GM12878 (cell line): ENCODE data around the gene GAMT. TPM values are rescaled to one million over a fixed set of nuclear protein-coding genes. Genes with fewer than 3 reads are reported as not detected.
A peak's percentile ranks its signal among the peaks of the same experiment; 100 is the strongest.

ENCODE experiments used
- ATAC-seq: fragments of 200-7000 bp; cut with Tn5 transposase; 3 replicates; pipeline ENCODE4 v1.9.1; 2020; ENCODE audit warnings: mild to moderate bottlenecking, moderate library complexity
- BruUV-seq: library from RNA; stranded (reverse); fragments of 400-500 nt; replicated peaks from 2 replicates; lab custom pipeline; 2021; lab: Mats Ljungman, UMichigan
- CTCF ChIA-PET: fragments of 300-600 bp; sonication (Branson Sonifier 250); formaldehyde crosslinking; extraction: SDS; loops from one replicate; lab custom pipeline; 2021; ENCODE audit warnings: inconsistent platforms; lab: Yijun Ruan, JAX
- POLR2A ChIA-PET: fragments of 350-600 bp; formaldehyde crosslinking; extraction: SDS; loops from one replicate; lab custom pipeline; 2021; ENCODE audit warnings: inconsistent platforms; lab: Charles Lee
- RAD21 ChIA-PET: fragments of 300-600 bp; sonication (Branson Sonifier 250); formaldehyde crosslinking; loops from one replicate; lab custom pipeline; 2023; ENCODE audit warnings: antibody characterized with exemption; ENCODE audit not compliant: unreplicated experiment; lab: Charles Lee
- SMC1A ChIA-PET: fragments of 300-600 bp; sonication (Branson Sonifier 250); formaldehyde crosslinking; loops from one replicate; lab custom pipeline; 2023; ENCODE audit not compliant: unreplicated experiment, uncharacterized antibody; lab: Charles Lee
- DNase-seq: peaks from one replicate; pipeline ENCODE4 v3.0.0-alpha.2; 2011; ENCODE audit warnings: low read depth, low spot score
- FAIRE-seq: peaks from 3 replicates; lab custom pipeline; 2011; peaks lifted over from hg19 to GRCh38; lab: Jason Lieb, UNC
- H2AFZ ChIP-seq: 2 replicates; pipeline ENCODE4 v1.6.0; 2011; ENCODE audit warnings: low read depth, low read length, control low read depth; ENCODE audit not compliant: control insufficient read depth
- H3K27ac ChIP-seq: 2 replicates; pipeline ENCODE4 v1.5.1; 2011; ENCODE audit warnings: control low read depth; ENCODE audit not compliant: control insufficient read depth, insufficient read depth
- H3K27me3 ChIP-seq, 2 experiments: replicated peaks in 1 of 2; 2 replicates each; pipeline versions ENCODE4 v1.6.0 to v1.6.1; 2011; ENCODE audit warnings: low read length in 1 of 2; ENCODE audit not compliant: control insufficient read depth in 2 of 2, insufficient read depth in 2 of 2
- H3K36me3 ChIP-seq, 2 experiments: 2 replicates each; pipeline ENCODE4 v1.5.1; 2011; ENCODE audit warnings: low read length in 1 of 2; ENCODE audit not compliant: control insufficient read depth in 2 of 2, insufficient read depth in 2 of 2
- H3K4me1 ChIP-seq: 2 replicates; pipeline ENCODE4 v1.6.1; 2011; ENCODE audit warnings: mild to moderate bottlenecking, low read length, moderate library complexity, mixed read lengths; ENCODE audit not compliant: control insufficient read depth, insufficient read depth
- H3K4me2 ChIP-seq: 2 replicates; pipeline ENCODE4 v1.6.0; 2011; ENCODE audit warnings: control low read depth; ENCODE audit not compliant: control insufficient read depth, insufficient read depth
- H3K4me3 ChIP-seq: fragments of 200-600 bp; sonication (generic); 2 replicates; pipeline ENCODE4 v1.5.1; 2016
- H3K79me2 ChIP-seq: 2 replicates; pipeline ENCODE4 v1.6.0; 2011; ENCODE audit warnings: low read length; ENCODE audit not compliant: control insufficient read depth, insufficient read depth
- H3K9ac ChIP-seq: 2 replicates; pipeline ENCODE4 v1.8.0; 2011; ENCODE audit warnings: low read length, control low read depth, mixed read lengths; ENCODE audit not compliant: control insufficient read depth, insufficient read depth
- H3K9me3 ChIP-seq: replicated peaks from 3 replicates; pipeline ENCODE4 v1.5.1; 2011; ENCODE audit warnings: mild to moderate bottlenecking, low read length; ENCODE audit not compliant: control insufficient read depth, insufficient read depth
- H4K20me1 ChIP-seq: 2 replicates; pipeline ENCODE4 v1.6.0; 2011; ENCODE audit not compliant: control insufficient read depth, insufficient read depth
- CEBPZ ChIP-seq: fragments of 150-350 bp; IDR thresholded peaks from 2 replicates; pipeline ENCODE4 v1.6.1; 2016; ENCODE audit warnings: low read depth, low read length
- ESRRA ChIP-seq: IDR thresholded peaks from 2 replicates; pipeline ENCODE4 v1.6.1; 2012; ENCODE audit warnings: mild to moderate bottlenecking, low read length, improper control_type of control experiment
- PAX5 ChIP-seq: IDR thresholded peaks from 2 replicates; pipeline ENCODE4 v1.6.1; 2011; ENCODE audit warnings: low read depth, low read length, borderline replicate concordance
- POLR2A ChIP-seq: IDR thresholded peaks from 2 replicates; pipeline ENCODE4 v1.6.1; 2011; ENCODE audit warnings: low read depth, mild to moderate bottlenecking, low read length
- RAD51 ChIP-seq: fragments of 450-650 bp; IDR thresholded peaks from 2 replicates; pipeline ENCODE4 v1.6.1; 2016; ENCODE audit warnings: moderate library complexity, mild to moderate bottlenecking, inconsistent platforms
- WGBS: methylation state at CpG from one replicate; pipeline ENCODE4 v1.1.6; 2016; ENCODE audit warnings: low lambda C conversion rate; ENCODE audit not compliant: insufficient replicate concordance, insufficient coverage; ENCODE audit errors: missing lambda C conversion rate; 5-methylcytosine and 5-hydroxymethylcytosine counted together
- in situ Hi-C: fragments of 300-500 bp; cut with MboI; formaldehyde crosslinking; loops from 9 replicates; pipeline ENCODE4 v1.14.3; 2018; ENCODE audit warnings: mixed read lengths
- intact Hi-C: fragments of 100-400 bp; cut with micrococcal nuclease; formaldehyde crosslinking; loops from one replicate; pipeline ENCODE4 v1.14.2; 2022; ENCODE audit not compliant: unreplicated experiment
- polyA plus RNA-seq, 11 experiments: library from polyadenylated mRNA; depleted of rRNA in 4 of 11; unstranded in 6 of 11; stranded (reverse) in 5 of 11; fragments of >200 nt; fragmentation: Nextera tagmentation in 4 of 11; fragmentation: Illumina TruSeq in 1 of 11; extraction: Ambion mirVana in 4 of 11; extraction: Trizol in 1 of 11; gene quantifications; 1 replicate in 1 of 11; 2 replicates in 10 of 11; pipeline versions ENCODE4 v1.2.1 to v1.2.3, GENCODE V29; 2011 to 2016; ENCODE audit warnings: inconsistent platforms in 2 of 11, missing spikeins in 2 of 11, low read depth in 1 of 11
- total RNA-seq, 4 experiments: library from RNA; depleted of rRNA in 3 of 4; stranded (reverse); fragments of >200 nt in 3 of 4; fragmentation: Illumina TruSeq in 1 of 4; extraction: Trizol in 1 of 4; gene quantifications; 2 replicates each; pipeline versions ENCODE4 v1.2.1 to v1.2.3, GENCODE V29; 2013 to 2021

GAMT gene
- total and polyA plus RNA-seq, 10 of the 15 experiments (the other 5 are each of a cell fraction or from before 2014, with no cell fraction given), result 1.6 to 131 (median 38.8) TPM

GRCh38 chr19:1424192-1424955 is 23.0 kb upstream of the GAMT start:
- FAIRE-seq, result no peak
- ChIA-PET RAD21 (no interaction called here), CTCF (no interaction called here), SMC1A (no interaction called here)
- intact Hi-C loops, result no loop called here
- H4K20me1 ChIP-seq, result no peaks in the 10 kb centered on the region
- H3K4me2 ChIP-seq, result no peak overlapping the region
- H3K4me3 ChIP-seq, result no peak overlapping the region
- peak; percentile 57; the same call in 1 of the 2 replicates for TF ChIP-seq PAX5
- no peak for TF ChIP-seq ESRRA
- TF ChIP-seq POLR2A, result peak; percentile 50
- TF ChIP-seq CEBPZ, result no peak
- TF ChIP-seq RAD51, result no peak
- TF ChIP-seq, all 136 proteins: peak for 2
- WGBS, result 92% methylated on average over 32 of the region's 42 CpGs
- no peaks in the 10 kb centered on the region for H3K27me3 ChIP-seq
- no peaks in the 10 kb centered on the region for H3K79me2 ChIP-seq
- POLR2A ChIA-PET, result interaction anchor here (0.5 kb wide), 1 partner anchor 12 kb away, joined by 3 read pairs; no protein-coding TSS in a partner anchor
- no peak overlapping the region for H2AFZ ChIP-seq
- no peaks in the 10 kb centered on the region for H3K9me3 ChIP-seq
- BruUV-seq, result no TSS peak
- peaks cover 14 to 57% of the 10 kb centered on the region in 2 experiments; a peak in 3 of 4 replicates for H3K36me3 ChIP-seq
- DNase-seq, result no peak
- in situ Hi-C loops, result no loop called here
- H3K9ac ChIP-seq, result no peak overlapping the region
- H3K27ac ChIP-seq, result no peak overlapping the region
- no peak for ATAC-seq
- no peaks in the 10 kb centered on the region for H3K4me1 ChIP-seq
